ENCODE data around the gene SFMBT2. TPM values are rescaled to one million over a fixed set of nuclear protein-coding genes. Genes with fewer than 3 reads are reported as not detected.

Gene SFMBT2
- total RNA-seq, 1 donor from 2014 or later = 17.8 TPM

DNA sequence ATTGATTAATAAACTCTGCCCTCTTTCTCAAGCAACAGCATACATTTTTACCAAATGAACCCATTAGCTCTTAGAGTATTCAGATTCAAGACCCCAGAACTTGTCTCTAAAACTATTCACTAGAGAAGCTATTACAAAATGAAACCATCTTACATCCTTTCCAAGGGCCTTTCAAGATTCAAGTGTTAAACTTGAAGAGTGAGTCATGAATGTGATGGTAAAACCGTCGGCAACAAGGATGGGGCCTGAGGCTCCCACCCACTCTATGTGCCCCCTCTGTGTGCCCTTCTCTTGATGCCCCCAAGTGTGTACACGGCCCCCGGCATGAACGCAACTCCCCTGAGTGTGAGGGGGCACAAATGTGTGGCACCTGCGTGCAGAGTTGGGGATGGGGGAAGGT, 46.4 kb downstream of the SFMBT2 start:
- no peak for DNase-seq

DNA sequence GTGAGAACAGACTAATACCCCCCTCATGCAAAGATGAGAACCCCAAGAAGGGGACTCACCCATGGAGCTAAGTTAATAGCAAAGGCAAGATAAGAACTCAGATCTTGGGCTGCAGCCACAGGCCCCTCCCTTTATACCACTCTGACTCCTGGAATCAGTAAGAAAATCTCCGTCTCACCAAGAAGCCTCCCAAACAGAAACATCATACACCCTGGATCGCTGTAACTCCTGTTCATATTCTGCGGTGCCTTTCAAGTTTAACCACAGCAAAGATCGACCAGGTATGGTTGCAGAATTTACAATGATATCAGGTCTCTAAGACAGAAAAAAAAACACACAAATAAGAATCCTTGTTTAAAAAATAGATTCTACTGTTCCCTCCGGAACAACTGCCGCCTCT, 47.1 kb downstream of the SFMBT2 start:
- no peak for DNase-seq

DNA sequence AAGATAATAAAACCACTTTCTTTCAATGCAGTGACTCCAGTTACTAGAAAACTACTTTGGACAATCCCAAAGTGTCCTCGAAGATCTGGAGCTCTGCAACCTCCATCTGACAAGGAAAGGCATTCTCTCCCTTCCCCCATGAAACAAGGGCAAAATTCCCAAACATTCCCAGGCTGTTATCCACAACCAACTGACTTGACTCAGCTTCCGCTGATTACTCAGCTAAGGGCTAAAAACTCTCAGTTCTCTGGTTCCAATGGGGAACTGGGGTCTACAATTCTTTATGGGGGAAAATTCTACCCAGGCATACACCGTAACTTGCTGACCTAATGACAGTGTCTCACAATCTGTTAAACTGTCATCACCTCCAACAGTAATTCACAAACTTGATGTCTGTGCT, 48.4 kb downstream of the SFMBT2 start:
- no peak for DNase-seq

DNA sequence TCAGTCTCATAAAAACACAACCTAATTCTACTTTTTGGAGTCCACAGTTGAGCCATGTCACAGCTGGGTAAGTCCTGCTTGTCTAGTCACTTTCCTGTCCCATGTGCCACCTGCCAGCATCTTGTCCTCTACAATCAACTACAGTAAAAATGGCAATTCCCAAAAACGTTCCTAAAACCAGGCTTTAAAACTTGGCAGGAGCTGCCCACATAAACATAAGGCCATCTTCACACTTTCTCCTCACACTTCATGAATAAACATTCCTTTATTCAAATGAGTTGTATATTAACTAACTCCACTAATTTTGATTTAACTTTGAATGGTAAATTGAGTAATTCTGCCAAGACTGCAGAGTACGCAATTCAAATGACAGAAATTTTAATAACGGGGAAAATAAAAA, 49.5 kb downstream of the SFMBT2 start:
- no peak for DNase-seq

DNA sequence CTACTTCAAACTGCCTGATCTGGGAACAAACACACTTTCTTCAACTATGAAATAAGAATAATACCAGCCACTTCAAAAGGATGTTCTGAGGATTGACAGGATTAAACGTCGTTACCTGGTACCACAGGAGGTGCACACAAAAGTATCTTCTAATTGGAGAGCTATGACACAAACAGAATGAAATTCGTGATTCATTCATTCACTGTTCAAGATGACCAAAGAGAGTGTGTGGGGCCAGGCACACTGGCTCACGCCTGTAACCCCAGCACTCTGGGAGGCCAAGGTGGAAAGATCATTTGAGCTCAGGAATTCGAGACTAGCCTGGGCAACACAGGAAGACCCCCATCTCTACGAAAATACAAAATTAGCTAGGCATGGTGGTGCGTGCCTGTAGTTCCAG, 50.9 kb downstream of the SFMBT2 start:
- no peak for DNase-seq

DNA sequence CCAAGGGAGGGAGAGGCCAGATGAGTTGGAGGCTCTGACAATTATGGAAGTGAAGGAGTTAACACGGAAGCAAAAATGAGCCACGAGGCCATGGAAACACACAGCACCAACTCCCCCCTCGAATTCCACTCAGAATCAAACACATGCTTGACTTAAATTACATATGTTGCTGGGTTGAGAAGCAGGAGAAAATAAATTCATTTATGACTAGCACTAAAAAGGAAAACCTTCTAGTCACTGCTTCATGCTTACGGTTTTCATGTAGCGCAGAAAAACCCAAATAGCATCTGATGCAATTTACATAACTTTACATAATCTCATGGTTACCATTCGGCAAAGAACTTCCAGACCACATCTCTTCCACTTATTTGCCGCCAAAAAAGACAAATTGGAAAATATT, 51.5 kb downstream of the SFMBT2 start:
- no peak for DNase-seq

DNA sequence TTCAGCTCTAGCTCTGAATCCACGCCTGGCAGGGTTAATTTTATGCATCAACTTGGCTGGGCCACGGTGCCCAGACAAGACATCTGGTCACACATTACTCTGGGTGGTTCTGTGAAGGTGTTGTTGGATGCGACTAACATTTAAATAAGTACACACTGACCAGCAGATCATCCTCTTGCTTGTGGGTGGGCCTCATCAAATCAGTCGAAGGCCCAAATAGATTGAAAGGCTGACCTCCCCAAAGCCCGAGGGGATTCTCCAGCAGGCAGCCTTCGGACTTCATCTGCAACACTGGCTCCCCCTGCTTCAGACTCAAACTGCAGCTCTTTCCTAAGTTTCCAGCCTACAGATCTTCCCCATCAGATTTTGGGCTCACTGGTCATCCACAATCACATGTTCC, 53.6 kb downstream of the SFMBT2 start:
- DNase-seq = no peak

DNA sequence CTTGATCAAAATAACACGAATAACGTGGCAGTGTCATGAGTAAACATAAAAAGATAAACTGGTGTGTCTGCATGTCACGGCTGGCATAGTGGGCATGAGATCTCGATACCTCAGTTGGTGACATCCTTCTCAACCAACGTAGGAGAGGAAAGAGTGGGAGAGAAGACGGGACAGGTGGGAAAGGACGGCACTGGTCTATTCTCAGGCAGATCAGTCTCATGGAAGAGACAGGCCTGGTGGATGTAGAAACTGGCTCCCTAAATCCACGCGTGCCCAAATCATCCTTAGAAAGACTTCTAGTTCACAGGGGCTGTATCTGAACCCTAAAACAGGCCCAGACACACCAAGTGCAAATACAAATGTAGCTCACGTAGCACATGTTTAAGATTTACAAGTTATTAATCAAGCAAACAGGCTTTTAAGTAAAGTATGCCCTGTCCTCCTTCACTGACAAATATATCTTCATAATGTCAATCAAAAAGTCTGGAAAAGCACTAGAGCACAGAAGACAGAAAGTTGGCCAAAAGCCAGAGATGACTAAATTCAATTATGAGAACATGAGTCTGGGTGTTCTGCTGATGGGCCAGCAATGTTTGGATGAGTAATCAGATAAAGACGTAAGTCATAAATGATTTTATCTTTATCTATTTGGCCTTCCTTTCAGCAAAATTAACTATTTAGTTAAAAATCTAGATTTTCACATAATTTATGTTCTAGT, 56.3 kb downstream of the SFMBT2 start:
- no peak for DNase-seq

DNA sequence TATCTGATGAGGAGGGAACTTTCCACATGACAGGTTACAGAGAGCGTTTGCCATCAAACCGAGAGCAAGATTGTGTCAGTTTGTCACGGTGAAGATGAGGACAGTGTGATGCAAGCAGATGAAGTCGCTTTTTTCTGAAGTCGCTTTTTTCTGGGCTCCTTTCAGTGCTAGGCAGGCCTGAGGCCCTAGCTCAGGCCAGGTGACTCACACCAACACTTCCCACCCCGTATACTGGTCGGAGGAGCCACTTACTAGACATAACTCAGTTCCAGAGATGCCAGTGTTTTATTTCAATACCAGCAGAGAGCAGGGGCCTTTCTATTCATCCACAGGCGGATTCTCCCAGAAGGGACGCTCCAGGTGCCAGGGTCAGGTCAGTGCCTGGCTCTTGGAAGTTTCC, 58.9 kb downstream of the SFMBT2 start:
- no peak for DNase-seq

DNA sequence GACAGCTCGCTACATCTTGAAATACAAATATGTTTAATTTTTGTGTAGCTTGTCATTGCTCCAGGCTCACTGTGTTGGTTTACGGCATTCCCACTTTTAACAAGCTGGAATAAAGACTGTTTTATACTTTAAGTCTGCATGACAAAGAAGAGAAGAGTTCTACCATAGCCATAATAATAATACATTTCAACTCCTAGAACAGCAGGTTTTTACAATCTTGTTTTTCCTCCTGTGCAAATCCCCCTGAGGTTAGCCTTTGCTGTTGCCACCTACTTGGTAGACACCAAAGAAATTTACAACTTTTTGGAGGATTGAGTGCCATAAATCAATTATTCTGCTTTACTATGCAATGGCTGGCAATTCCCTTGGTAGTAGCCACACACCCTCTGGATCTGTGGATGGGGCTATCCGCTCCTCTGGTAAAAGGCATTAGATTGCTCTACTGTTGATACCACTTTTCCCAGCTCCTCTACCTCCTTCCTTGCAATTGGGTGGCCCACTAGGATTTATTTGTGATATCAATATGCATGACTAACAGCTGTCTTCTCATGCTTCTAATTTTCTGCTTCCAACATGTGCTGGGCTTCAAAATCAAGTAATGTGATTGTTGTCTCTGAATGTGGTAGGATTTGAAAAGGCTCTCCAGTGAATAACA, 60.2 kb downstream of the SFMBT2 start:
- no peak for DNase-seq

DNA sequence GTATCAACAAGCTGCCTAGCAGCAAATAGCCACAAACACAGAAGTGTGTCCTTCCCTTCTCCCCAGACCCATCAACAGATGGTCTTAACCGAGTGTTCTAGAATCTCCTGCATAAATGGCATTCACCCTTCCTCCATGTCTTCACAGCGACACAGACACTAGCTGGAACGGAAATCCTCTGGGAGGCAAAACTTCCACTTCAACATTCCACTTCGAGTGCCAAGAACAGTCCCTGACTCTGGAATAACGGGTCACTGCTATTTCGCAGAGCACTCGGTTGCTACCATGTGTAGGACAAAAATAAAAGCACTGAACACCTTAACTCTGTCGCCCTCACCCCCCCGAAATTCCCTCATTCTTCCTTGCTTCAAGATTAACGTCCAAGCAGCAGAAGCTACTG, 65.1 kb downstream of the SFMBT2 start:
- no peak for DNase-seq

DNA sequence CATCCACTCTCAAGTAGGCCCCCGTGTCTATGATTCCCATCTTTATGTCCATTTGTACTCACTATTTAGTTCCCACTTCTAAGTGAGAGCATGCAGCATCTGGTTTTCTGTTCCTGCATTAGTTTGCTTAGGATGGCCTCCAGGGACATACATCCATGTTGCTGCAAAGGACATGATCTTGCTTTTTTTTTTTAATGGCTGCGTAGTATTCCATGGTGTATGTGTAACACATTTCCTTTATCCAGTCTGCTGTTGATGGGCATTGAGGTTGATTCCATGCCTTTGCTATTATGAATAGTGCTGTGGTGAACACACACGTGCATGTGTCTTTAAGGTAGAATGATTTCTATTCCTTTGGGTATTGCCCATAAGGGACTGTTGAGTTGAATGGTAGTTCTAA, 67.8 kb downstream of the SFMBT2 start:
- no peak for DNase-seq

DNA sequence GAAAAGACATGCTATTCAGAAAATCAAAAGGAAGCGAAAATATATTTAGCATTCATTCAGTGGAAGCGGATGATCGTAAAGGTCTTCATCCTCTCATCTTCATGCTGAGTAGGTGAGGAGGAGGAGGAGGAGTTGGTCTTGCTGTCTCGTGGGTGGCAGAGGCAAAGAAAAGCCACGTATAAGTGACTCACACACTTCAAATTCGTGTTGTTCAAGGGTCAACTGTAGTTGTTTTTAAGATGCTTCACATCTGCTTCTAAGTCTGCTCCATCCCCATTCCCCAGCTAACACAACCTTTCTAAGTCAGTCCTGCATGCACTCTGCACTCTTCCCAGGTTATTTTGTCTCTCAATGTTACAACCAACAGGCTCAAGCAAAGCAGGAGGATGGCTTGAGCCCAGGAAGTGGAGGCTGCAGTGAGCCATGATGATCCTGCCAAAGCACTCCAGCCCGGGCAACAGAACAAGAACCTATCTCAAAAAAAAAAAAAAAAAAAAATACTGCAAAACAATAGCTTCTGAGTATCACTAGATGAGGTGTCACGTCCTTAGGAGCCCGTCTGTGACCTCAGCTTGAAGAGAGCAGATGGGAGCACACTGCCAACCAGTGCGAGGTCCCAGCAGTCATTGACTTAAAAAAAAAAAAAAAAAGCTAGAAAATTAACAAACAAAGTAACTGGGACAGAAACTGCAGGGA, 70.5 kb downstream of the SFMBT2 start:
- no peak for DNase-seq

DNA sequence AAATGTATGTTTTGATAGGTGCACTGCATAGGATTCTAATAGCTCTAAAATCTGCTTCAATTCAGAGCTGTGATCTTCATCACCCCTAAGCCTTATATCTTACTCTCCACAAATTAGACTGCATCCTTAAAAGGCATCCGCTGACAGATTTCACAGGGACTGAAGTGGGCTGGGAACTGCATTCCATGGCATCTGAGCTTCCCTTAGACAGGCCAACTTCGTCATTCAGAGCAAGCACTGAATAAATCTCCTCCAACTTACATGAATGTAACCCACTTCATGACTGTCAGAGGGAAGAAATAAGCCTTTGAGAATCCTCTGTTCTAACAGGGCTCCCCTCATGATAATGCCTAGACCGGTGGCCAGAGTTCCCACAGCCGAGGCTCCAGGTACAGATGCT, 71.3 kb downstream of the SFMBT2 start:
- DNase-seq = no peak

DNA sequence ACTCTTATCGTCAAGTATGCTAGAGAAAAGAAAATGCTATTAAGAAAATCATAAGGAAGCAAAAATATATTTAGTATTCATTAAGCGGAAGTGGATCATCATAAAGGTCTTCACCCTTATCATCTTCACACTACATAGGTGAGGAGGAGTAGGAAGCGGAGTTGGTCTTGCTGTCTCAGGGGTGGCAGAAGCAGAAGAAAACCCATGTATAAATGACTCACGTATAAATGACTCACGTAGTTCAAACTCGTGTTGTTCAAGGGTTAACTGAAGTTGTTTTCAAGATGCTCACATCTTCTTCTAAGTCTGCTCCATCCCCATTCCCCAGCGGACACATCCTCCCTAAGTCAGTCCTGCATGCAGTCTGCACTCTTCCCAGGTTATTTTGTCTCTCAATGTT, 72.4 kb downstream of the SFMBT2 start:
- no peak for DNase-seq

DNA sequence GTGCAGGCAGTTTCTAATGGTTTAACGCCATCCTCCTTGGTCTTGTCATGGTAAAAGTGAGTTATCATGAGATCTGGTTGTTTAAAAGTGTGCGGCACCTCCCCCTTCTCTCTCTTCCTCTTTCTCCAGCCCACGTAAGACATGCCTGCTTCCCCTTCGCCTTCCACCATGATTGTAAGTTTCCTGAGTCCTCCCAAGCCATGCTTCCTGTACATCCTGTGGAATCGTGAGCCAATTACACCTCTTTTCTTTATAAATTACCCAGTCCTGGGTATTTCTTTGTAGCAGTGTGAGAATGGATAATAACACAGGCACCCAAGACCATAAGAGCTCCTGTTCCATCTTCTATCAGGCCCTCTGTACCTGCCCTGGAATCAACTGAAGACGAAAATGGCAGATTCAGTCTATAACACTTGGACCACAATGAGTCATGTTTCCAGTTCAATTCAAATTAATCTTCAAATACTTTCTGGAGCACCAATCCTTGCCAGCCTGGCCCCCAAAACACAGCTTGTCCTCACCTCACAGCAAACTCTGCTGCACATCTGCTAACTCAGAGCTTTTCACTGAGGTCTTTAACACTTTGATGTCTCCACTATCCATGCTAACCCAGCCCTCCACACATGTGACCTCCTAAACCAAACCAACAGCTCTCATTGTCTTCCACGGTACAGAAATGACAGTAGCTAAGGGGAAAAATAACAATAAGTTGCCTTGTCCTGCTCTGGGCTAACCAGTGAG, 73.2 kb downstream of the SFMBT2 start:
- no peak for DNase-seq

DNA sequence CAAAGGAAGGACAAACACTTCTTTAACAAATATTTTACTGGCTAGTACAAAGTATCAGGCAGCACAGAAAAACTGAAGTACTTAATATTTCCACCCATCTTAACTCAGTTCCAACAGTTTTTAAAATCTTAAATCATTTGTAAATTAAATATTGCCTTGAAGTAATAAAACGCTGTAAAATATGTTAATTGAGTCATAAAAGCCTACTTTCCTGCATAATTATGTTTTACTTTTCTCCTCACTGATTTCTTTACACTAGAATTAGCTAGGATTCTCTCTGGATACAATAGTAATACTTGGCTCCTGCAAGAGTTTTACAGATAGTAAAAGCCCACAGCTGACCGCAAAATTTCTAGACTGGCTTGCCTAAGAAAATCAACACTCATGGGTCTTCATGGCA, 74.9 kb downstream of the SFMBT2 start:
- no peak for DNase-seq

DNA sequence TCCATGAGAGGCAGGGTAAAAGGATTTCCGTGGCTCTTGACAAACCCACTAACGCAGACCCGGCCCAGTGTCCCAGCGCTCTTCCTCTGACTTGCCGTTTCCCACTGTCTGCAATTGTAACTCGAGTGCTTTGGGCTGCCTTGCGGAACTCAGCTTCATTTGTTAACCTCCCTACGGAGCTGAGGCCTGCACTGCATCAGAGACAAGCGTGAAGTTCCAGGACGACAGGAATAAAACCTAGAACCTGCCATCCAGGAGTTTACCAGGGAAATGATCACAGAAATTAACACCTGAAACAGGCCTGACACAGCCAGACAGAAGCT, 76.2 kb downstream of the SFMBT2 start:
- DNase-seq = no peak

DNA sequence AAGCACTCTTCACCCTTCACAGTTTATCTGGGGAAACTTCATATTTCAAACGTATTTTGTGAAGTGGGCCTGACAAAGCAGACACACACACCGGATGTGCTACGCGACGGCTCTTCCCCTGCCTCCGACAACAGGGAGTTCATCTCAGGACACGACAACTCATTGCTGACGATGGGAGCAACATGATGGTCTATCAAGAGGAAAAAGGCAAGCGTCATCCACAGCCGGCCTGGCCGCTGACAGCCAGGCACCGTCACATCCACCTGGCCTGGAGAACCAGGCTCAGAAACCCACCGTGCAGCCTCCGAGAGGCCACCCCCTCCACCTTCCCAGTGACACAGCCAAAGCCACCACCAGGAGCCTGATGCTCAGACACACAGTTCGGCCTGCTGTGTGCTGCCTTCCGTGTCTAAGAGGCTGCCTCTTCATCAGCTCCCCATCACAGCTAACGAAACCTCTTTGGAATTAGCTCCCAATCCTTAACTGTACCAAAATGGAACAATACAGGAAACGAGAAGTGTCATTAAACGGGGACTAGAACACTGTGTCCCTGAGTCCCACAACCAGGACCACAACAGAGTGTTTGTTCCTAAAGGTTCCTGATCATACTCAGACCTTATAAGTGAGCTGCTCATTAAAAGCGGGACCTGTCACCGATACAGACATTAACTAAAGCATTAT, 76.7 kb downstream of the SFMBT2 start:
- no peak for DNase-seq

DNA sequence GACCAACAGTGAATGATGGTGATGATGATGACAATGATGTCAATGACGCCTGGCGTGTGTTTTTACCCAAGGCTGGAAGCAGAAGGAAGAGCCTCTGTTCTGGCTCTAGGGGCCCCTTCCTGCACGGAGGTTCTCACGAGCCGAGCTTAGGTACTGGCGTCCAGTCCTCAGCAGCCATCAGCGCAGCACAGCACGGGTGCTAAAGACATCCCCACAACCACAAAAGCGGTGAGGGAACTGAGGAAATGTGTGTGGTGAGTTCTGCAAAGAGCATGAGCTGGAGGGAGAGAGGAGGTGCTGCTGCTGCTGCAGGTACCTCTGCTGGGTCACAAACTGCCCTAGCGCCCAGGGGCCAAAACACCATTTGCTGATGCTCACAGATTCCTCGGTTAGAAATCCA, 81.6 kb downstream of the SFMBT2 start:
- DNase-seq = no peak

DNA sequence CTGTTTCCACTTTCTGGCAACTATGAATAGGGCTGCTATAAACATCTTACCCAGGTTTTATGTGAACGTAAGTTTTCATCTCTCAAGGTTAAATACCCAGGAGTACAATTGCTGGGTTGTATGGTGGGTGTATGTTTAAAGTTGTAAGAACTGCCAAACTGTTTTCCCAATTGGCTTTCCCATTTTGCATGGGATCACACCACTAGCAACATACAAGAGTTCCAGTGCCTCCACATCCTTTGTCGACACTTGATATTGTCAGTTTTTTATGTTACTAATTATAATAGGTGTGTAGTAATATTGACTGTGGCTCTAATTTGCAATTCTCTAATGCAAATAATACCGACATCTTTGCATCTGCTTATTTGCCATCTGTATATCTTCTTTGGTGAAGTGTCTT, 82.9 kb downstream of the SFMBT2 start:
- DNase-seq = no peak

DNA sequence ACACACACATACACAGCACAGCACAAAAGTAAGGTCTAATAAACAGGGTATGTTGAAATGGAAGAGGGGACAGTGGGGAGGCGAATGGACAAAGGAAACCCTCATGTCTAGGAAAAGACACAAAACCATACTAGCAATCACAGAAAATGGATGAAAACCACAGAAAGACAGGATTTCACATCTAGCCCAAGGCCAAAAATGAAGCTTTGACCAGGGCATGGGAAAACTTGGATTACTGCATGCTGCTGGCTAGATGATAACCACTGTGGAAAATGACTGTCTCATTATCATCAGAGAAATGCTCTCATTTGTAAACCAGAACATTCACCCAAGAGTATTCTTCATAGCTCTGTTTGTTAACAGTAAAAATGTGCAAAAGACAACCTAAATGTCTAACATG, 88.2 kb downstream of the SFMBT2 start:
- no peak for DNase-seq

DNA sequence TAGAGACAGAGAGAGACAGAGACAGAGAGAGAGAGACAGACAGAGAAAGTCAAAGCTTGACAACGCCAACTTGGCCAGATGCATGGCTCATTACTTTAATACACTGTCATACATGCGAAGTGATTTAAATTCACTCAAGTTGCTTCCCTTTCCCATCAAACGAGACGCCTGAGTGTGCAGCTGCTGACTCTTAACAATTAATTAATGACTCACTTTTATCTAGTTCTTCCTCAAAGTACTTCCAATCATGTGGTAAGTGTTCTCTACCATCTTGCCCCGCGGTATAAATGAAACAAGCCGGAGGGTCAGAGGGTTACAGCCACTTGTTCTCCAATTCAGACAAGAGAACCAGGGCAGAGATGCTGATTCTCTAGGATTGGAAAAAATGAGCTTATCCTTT, 90.8 kb downstream of the SFMBT2 start:
- DNase-seq = no peak

Measured in occipital lobe (tissue), 2 donors.